Stimulated activated naive CD4-positive, alpha-beta T cell (primary cell): Measurements from ENCODE around the gene AFF1.

ENCODE experiments used
- DNase-seq, 6 experiments: peaks; one replicate each; lab custom pipeline; 2025; lab: John Stamatoyannopoulos, UW

Gene AFF1

DNA sequence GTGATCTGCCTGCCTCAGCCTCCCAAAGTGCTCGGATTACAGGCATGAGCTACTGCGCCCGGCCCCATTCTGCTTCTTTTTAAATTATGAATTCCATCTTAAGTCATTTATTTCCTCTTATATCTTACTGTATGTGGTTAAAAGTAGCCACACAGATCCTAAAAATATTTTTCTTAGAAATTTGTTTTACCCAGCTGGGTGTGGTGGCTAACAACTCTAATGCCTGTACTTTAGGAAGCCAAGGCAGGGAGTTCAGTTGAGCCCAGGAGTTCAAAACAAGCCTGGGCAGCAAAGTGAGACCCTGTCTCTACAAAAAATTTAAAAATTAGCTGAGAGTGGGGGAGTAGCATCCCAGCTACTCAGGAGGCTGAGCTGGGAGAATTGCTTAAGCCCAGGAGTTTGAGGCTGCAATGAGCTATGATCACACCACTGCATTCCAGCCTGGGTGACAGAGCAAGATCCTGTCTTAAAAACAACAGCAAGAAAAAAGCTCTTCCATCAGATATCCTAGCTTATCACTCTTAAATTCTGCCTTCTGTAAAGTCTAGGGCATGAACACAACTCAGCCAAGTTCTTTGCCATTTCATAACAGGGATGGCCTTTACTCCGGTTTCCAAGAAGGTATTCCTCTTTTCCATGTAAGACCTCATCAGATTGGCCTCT, 15.1 kb upstream of the AFF1 start:
- no peak for DNase-seq

DNA sequence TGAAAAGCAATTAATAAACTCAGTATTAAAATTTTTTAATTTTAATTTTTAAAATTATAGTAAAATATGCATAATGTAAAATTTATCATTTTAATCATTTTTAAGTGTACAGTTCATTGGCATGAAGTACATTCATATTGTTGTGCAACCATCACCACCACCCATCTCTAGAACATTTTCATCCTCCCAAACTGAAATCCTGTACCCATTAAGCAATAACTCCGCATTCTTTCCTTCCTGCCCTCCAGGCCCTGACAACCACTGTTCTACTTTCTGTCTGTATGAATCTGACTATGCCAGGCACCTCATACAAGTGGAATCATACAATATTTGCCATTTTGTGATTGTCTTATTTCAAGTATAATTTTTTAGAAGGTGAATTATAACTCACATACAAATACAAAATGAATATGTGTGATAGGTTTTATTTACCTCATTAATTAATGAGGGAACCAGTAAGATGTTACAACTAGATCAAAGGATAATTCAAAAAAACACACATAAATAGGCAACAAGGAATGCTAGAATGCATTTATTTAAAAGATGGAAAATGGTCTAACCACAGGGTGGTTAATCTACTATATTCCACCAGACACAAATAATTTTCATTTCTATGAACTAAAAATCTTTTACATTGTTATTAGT, 13.1 kb upstream of the AFF1 start:
- no peak for DNase-seq

DNA sequence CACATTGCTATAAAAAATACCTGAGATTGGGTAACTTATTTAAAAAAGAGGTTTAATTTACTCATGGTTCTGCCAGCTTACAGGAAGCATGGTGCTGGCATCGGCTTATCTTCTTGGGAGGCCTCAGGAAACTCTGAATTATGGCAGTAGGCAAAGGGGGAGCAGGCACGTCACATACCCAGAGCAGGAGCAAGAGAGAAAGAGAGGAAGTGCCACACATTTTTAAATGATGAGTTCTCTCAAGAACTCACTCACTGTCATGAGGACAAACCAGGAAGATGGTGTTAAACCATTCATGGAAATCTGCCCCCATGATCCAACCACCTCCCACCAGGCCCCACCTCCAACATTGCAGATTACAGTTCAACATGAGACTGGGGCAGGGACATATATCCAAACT, 10.0 kb upstream of the AFF1 start:
- DNase-seq = no peak

DNA sequence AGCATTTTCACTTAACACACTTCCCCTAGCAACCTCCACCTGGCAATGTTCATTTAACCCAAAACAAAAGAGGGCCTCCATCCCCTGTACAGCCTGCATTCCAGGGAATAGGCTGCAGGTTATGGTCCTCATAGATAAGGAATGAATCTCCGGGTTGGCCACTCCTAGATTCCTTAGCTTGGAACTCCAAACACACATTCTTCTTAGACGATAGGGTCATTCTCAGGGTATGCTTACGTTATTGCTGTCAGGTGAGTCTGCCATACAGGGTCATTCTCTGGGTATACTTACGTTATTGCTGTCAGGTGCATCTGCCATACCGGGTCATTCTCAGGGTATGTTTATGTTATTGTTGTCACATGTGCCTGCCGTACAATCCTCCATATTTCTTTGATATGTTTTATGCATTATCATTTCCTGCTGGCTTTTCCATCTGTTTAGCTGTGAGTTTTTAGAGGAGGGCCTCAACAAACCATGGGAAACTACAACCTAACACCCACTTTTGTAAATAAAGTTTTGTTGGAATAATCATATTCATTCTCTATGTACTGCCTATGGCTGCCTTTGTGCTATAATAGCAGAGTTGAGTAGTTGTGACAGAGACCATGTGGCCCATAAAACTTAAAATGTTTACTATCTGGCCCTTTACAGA, 8.2 kb upstream of the AFF1 start:
- no peak for DNase-seq

DNA sequence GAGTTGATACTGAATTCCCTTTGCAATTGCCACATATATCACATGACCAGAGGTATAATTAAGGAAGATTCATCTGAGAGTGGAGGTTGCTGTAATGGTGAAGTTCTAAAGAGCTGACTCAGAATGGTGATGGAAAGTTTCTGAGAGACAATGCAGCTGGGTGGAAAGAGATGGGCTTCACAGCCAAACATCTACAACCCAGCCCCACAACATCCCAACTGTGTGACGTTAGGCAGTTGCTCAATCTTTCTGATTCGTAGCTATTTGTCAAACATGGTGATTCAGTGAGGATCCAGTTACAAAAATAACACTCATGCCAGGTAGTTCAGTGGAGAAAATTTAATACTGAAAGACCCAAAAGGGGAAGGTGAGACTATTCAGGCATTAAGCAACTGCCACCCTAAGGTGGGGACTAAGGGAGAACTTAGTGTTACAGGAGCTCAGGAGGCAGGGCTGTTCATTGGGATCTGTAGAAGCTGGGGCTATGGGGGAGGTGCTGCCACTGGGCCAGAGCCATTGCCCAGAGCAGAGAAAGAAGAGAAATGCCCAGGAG, 6.9 kb upstream of the AFF1 start:
- no peak for DNase-seq

DNA sequence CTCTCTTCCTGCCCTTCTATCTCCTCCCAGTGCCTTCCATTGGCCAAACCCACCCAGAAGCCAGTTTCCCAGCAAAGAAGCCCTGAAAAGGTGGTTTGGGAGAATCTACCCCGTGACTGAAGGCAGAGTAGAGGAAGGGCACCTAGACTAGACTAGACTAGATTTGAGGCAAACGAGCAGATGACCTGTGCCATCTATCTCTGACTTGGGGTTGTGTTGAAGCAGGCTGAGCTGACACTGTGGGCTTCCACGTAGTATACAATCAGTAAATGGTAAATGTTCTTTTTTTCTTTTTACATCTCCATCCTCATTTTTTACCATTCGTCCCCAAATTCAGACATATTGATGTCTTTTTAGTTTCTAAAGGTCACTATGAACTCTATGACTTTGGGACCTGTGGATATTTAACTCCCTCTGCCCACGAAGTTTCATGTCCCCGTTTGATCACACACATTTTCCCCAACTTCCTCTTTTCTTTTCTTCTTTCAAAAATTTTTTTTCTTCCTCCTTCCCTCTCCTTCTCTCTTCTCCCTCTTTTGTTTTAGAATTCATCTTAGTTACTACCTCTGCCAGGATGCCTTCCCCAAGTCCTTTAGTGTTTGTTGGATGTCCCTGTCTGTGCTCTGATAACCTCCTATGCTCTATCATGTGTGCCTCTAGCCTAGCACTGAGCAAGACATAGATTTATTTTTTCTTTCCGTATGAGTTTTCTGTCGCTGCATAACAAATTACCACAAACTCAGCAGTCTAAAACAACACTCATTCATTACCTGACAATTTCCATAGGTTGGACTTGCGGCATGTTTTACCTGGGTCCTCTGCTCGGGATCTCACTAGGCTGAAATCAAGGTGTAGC, 6.2 kb upstream of the AFF1 start:
- no peak for DNase-seq

DNA sequence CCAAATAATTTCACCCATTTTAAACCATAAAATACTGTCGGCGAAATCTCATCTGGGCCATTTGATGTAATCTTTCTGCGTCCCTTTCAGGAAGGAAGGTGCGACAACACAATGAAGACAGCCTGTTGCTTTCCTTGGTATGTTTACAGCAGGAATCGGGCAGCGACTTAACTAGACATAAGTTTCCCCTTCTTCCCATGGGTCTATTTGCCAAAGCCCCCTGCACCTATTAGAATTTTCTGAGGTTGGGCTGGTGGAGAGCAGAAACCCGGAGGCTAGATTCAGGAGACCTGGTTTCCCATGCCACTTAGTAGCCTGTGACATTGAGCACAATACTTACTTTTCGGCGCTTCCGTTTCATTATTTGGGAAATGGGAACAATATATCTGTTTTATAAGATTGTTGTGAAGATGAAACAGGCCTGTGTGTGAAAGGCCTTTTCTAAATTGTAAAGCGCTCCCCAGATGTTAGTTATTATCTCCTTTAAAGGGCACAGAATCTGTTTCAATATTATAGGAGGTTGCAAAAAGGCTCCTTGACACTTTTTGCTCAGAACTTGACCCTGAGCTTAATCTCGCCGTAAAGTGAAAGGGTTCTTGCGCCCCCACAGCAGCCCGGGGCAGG, 552 bp upstream of the AFF1 start:
- peak in 1 of 6 experiments; percentile 31 for DNase-seq

DNA sequence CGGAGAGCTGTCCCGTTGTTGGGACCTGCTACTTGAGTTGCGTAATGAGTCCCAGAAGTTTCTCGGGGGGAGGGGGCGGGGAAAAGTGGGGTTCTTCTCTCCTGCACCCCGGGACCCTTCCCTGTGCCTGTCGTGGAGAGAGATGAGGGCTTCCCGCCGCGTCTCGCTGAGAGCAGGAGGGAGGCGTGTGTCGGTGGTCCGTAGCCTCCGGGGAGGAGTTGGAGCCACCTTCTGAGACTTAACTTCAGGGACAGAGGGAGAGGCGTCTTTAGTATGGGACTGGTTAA, 698 bp downstream of the AFF1 start:
- peak in 3 of 6 experiments; percentile 34 to 63 (median 52) for DNase-seq

DNA sequence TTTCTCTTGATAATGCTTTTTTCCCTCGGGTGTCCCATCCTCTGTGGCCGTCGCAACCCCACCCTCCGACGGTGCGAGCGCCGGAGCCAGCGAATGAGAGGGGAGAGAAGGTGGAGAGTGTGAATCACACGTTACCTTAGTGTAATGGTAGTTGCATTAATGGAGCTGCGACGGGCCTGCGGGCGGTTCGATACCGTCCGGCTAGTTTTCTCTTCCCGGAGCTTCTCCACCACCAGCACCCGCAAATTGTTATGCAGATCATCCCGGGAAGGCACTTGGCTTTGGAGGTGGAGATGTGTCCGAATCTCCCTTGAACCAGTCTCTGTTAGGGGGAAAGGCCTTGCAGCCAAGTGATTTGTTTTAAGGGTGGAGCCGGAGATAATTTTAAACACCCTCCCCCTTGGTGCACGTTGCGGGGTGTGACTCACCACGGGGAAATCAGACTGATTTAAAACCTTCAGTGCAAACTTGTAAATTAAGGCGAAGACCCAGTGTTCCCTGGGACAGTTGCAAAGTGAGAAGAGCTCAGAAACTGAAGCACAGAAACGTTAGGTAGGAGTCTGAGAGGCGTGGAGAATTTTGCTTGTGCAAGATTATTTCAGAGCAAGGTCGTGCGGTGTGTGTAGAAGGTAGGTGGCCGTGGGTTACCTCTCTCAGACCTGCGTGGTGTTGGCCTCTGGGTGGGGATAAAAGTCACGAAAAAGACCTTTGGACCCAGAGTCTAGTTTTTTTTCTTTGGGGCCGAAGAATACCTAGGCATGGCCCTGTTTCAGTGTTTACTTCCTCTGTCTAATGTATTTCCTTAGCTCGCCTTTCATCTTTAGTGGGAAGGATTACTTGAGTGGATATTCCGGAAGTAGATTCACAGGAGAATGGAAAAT, 1.3 kb downstream of the AFF1 start:
- peak; percentile 49 to 82 (median 70) for DNase-seq

DNA sequence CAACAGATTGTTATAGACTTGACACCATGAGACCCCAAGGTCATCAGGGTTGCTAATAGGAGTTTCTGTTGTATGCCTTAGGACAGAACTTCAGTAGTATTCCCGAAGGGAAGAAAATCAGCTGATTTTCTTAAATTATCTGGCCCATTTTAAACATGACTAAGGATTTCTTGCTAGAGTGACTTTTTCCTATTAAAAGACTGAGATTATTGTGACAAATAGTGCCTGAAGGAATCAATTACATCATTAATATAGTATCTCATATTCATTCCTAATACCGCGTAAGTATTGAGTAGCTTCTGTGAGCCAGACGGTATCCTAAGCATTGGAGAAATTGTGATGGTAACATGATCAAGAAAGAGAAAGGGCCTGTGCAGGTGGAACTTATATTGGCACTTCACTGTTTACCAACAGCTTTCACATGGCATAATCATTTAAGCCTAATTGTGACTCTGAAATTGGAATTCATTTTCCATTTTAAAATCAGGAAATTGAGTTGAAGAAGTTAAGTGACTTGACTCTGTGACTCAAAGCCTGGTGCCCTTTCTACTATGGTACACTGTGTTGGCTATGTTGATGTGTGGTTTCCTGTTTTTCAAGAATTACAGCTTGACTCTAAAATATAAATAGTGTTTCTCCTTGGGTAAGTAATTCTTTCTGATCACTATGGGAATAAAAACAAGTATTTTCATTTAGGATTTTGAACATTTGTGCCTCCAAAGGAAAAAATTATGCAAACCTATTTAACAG, 4.1 kb downstream of the AFF1 start:
- peak in 2 of 6 experiments; percentile 12 to 35 for DNase-seq

DNA sequence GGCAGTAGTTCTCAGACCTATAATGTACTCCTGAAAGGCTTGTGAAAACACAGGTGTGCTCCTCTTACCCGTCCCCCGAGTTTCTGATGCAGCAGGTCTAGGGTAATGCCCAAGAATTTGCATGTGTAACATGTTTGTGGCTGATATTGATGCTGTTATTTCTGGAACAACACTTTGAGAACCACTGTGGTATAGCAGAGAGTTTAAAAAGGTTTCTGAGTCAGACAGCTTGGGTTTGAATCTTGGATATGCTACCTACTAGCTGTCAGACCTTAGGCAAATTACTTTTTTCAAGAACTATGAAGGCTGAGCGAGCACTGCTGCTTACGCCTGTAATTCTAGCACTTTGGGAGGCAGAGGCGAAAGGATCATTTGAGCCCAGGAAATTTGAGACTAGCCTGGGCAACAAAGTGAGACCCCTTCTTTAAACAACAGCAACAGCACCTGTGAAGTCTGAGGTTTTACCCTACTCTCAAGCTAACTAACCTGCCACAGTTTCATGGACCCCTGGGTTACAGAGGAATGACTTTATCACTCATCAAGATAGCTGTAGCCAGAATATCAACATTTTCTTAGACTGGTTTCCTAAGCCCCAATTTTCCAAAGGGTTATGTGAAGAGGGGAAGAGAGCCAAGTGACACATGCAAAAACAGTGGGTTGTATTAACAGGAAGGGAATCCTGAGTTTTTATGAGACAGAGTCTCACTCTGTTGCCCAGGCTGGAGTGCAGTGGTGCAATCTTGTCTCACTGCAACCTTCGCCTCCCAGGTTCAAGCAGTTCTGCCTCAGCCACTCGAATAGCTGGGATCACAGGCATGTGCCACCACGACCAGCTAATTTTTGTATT, 5.1 kb downstream of the AFF1 start:
- peak in 2 of 6 experiments; percentile 6 to 34 for DNase-seq

DNA sequence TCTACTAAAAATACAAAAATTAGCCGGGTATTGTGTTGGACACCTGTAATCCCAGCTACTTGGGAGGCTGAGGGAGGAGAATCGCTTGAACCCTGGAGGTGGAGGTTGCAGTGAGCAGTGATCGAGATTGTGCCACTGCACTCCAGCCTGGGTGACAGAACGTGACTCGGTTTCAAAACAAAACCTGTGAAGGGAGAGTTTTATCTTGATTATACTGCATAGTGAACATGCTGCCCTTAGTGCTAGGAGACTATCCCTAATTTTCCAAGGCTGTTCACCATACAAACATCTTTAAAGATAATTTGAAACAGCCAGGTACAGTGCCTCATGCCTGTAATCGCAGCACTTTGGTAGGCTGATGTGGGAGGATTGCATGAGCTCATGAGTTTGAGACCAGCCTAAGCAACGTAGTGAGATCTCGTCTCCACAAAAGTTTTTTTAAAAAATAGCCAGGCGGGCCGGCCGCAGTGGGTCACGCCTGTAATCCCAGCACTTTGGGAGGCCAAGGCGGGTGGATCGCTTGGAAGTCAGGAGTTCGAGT, 6.2 kb downstream of the AFF1 start:
- DNase-seq = no peak

DNA sequence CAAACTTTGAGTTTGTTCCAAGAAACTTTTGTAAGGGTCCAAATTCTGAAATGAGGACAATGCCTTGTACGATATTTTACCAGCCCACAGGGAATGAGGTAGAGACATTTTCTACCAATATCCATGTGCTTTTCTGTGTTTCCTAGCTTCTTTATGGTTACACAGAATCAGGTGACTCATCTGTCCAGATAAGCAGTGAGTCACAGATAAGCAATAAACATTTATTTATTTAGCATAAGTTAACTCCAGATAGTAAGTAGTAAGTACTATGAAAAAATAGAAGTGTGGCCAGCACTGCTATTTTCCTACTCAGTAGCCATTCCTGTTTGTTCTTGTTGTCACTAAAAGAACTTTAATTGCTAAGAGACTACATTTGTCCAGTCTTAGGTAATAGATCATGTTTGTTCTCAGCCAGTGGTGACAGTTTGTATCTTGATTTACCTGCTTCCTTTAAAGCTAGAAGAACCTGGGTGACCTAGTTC, 7.4 kb downstream of the AFF1 start:
- DNase-seq = no peak

DNA sequence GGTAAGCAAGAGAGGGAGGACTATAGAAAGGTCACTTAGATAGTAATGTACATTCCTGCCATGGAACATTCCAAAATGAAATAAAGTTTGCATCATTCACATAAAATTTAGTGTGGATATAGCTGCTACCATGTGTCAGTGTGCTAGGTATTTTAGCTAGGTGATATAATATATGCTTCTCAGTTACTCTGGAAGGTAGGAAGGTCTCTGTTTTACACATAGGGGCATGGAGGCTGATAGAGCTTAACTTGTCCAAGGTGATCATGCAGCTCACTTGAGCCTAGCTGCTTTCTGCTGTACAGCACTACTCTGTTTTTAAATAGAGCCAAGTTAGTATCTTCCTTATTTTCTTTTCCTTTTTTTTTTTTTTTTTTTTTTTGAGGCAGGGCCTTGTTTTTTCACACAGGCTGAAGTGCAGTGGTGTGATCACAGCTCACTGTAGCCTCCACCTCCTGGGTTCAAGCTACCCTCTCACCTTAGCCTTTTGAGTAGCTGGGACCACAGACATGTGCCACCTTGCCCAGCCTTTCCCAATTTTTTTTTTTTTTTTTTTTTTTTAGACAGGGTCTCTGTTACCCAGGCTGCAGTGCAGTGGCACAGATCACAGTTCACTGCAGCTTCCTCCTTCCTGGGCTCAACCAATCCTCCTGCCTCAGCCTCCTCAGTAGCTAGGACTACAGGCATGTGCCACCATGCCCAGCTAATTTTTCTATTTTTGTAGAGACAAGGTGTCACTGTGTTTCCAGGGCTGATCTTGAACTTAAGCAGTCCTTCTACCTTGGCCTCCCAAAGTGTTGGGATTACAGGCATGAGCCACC, 10.4 kb downstream of the AFF1 start:
- no peak for DNase-seq

DNA sequence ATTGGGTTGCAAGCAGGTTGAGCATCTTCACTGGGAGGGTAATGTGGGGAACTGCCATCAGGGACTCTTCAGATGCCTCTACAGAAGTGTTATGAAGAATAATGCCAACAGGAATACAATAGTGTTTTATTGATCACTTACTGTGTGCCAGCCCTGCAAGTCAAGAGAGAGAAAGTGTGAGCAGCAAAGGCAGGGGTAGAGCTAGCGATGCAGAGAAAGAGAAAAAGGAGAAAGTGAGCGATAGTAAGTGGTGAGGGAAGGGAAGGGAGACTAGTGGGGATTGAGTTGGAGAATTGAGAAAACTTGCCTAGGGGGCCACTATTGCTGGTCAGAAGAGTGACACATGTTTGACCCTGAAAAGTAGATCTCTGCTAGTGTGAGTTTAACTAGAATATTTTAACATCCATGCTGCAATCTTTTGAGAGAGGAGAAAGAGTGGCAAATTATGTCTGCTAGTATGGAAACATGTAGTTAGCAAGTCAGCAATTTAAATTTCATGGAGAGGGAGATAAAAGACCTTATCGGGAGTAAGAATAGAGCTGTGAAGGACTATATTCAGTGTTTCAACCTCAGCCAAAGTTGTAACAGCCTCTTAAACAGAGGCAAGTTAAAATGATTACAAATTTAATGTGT, 12.2 kb downstream of the AFF1 start:
- DNase-seq = no peak

DNA sequence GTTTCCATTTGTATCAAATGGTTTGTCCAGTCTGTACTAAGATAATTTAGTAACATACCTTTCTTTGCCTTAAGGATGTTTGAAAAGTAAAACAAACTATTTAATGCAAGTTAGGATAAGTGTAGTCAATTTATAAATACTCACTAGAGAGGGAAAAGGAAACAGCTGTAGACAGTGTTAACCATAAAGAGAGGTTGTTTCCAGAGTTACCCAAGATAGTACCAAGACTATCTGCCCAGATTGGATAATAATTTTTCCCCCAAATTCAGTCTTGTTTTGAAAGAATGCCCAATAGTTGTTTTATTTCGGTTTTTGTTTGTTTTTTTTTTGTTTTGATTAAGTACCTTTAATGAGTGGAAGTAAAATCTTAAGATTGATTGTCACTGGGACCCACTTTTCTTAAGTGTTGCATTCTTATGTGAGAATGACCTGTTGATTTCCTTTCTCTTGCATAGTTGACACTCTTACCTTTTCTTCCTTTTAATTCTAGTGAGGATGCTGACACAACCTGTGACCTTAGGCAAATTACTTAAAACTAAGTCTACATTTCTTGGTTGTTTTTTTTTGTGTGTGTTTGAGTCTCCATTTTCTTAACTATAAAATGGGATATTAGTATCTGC, 12.8 kb downstream of the AFF1 start:
- DNase-seq = no peak

DNA sequence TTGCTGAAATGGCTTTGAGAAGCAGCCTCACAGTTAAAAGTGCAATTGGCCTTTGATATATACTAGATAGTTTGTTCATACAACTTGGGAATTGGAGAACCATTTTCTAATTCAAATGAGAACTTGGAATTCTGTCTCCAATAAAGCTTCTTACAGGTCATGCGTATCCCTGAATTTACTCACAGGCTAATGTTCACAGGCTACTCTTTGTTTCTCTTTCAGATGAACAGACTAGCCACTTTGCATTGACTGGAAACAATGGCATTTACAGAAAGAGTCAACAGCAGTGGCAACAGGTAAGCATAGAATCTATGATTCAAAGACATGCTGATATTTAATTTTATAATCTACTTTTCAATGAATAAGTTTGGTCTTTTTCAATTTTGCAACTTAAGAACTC, 13.5 kb downstream of the AFF1 start:
- no peak for DNase-seq
